CD4-positive, CD25-positive, alpha-beta regulatory T cell (primary cell): Measurements from ENCODE around the gene GGA2. TPM values are rescaled to one million over a fixed set of nuclear protein-coding genes. Genes with fewer than 3 reads are reported as not detected.
"Not testable (repeated sequence)": the region's sequence is repeated elsewhere in the genome, so short reads cannot be mapped to it uniquely, and the experiment has no call there.

Source experiments
- ATAC-seq, 2 donors: fragments of 150-1000 bp; cut with Tn5 transposase; one replicate each; pipeline ENCODE4 v1.10.0; 2021; ENCODE audit warnings: low read depth in 2 of 2, moderate number of reproducible peaks in 2 of 2, moderate library complexity in 1 of 2
- DNase-seq, 3 donors: peaks; one replicate each; pipeline versions ENCODE4 v3.0.0 to v3.0.0-alpha.2; 2012 to 2022; ENCODE audit warnings: mixed read lengths in 1 of 3
- H3K27ac ChIP-seq: one replicate; pipeline ENCODE4 v1.7.0; 2013; ENCODE audit warnings: mild to moderate bottlenecking, low read length; ENCODE audit not compliant: insufficient read depth, poor library complexity, severe bottlenecking
- H3K27me3 ChIP-seq: one replicate; pipeline ENCODE4 v1.7.0; 2013; ENCODE audit warnings: low read length; ENCODE audit not compliant: control insufficient read depth, insufficient read depth
- H3K36me3 ChIP-seq: one replicate; pipeline ENCODE4 v1.7.0; 2013; ENCODE audit warnings: mild to moderate bottlenecking, low read length, moderate library complexity; ENCODE audit not compliant: control insufficient read depth, insufficient read depth
- H3K4me1 ChIP-seq: 2 replicates; pipeline ENCODE4 v1.7.0; 2013; ENCODE audit warnings: mild to moderate bottlenecking, low read length; ENCODE audit not compliant: insufficient read depth, control insufficient read depth, poor library complexity, severe bottlenecking
- H3K4me3 ChIP-seq: one replicate; pipeline ENCODE4 v1.7.0; 2013; ENCODE audit warnings: low read depth, mild to moderate bottlenecking, low read length, moderate library complexity
- H3K9me3 ChIP-seq, 2 experiments: 1 replicate in 1 of 2; 2 replicates in 1 of 2; pipeline ENCODE4 v1.7.0; 2013; ENCODE audit warnings: low read length in 2 of 2, mild to moderate bottlenecking in 1 of 2, moderate library complexity in 1 of 2; ENCODE audit not compliant: control insufficient read depth in 2 of 2
- H3K27ac Mint-ChIP-seq, 3 donors: one replicate each; pipeline ENCODE4 v1.8.0; 2020 to 2022; ENCODE audit warnings: mild to moderate bottlenecking in 3 of 3, mixed read lengths in 3 of 3, moderate library complexity in 2 of 3
- H3K27me3 Mint-ChIP-seq: one replicate; pipeline ENCODE4 v1.8.0; 2022; ENCODE audit warnings: mild to moderate bottlenecking, mixed read lengths
- H3K36me3 Mint-ChIP-seq: one replicate; pipeline ENCODE4 v1.8.0; 2020; ENCODE audit warnings: mixed read lengths
- H3K4me1 Mint-ChIP-seq, 4 donors: one replicate each; pipeline ENCODE4 v1.8.0; 2020 to 2022; ENCODE audit warnings: mixed read lengths in 4 of 4, mild to moderate bottlenecking in 1 of 4
- H3K4me3 Mint-ChIP-seq, 4 donors: one replicate each; pipeline ENCODE4 v1.8.0; 2020 to 2022; ENCODE audit warnings: mild to moderate bottlenecking in 4 of 4, mixed read lengths in 4 of 4, moderate library complexity in 3 of 4
- H3K9me3 Mint-ChIP-seq, 7 donors: one replicate each; pipeline ENCODE4 v1.8.0; 2020 to 2022; ENCODE audit warnings: mixed read lengths in 7 of 7, mild to moderate bottlenecking in 3 of 7, moderate library complexity in 2 of 7
- polyA plus RNA-seq, 4 donors: library from polyadenylated mRNA; unstranded; fragments of 300-500 nt; fragmentation: Illumina TruSeq; gene quantifications; one replicate each; pipeline ENCODE4 v1.2.3, GENCODE V29; 2021
- total RNA-seq: library from RNA; stranded (reverse); gene quantifications from one replicate; pipeline ENCODE4 v1.2.3, GENCODE V29; 2022

Gene GGA2
- total and polyA plus RNA-seq, 5 donors from 2014 or later = 46.5 to 109 (median 49.7) TPM

GRCh38 chr16:23462994-23463393, 47.3 kb downstream of the GGA2 start:
- not testable (repeated sequence) for H3K9me3 ChIP-seq, H3K27ac Mint-ChIP-seq, H3K4me3 Mint-ChIP-seq, ATAC-seq, H3K27me3 Mint-ChIP-seq, H3K27me3 ChIP-seq, H3K4me1 ChIP-seq, DNase-seq, H3K27ac ChIP-seq, H3K9me3 Mint-ChIP-seq, H3K4me3 ChIP-seq, H3K4me1 Mint-ChIP-seq
- H3K36me3 Mint-ChIP-seq = peaks cover 21% of the 10 kb centered on the region
- H3K36me3 ChIP-seq = peaks cover 22% of the 10 kb centered on the region

- ATAC-seq (no peak), DNase-seq (no peak)
- H3K27me3 ChIP-seq = no peaks in the 10 kb centered on the region
- peak overlapping the region; percentile 60 to 94 (median 90) for H3K27ac Mint-ChIP-seq
- no peaks in the 10 kb centered on the region for H3K9me3 ChIP-seq
- peaks cover 23% of the 10 kb centered on the region for H3K4me1 ChIP-seq
- peak overlapping the region; percentile 94 to 99 (median 98) for H3K4me3 Mint-ChIP-seq
- H3K9me3 Mint-ChIP-seq = no peaks in the 10 kb centered on the region
- no peaks in the 10 kb centered on the region for H3K36me3 ChIP-seq
- H3K4me1 Mint-ChIP-seq = peaks cover 14 to 38% (median 25%) of the 10 kb centered on the region in 4 donors
- no peak overlapping the region for H3K27ac ChIP-seq
- H3K4me3 ChIP-seq = peak overlapping the region; percentile 87
- H3K36me3 Mint-ChIP-seq = peaks cover 5% of the 10 kb centered on the region
- H3K27me3 Mint-ChIP-seq = no peaks in the 10 kb centered on the region
Measured at GRCh38 chr16:23453338-23454052, 56.8 kb downstream of the GGA2 start.

GRCh38 chr16:23452572-23453337, 57.5 kb downstream of the GGA2 start, which contains the start of gene COG7:
Gene COG7 (minus strand): TSS chr16:23453189. CDS start chr16:23452994, 195 bp downstream.
- peaks cover 18 to 45% (median 31%) of the 10 kb centered on the region in 4 donors for H3K4me1 Mint-ChIP-seq
- no peaks in the 10 kb centered on the region for H3K36me3 ChIP-seq
- peaks cover 9% of the 10 kb centered on the region for H3K36me3 Mint-ChIP-seq
- H3K4me1 ChIP-seq = peaks cover 23% of the 10 kb centered on the region
- H3K27ac Mint-ChIP-seq = peak within 1 kb of the TSS; percentile 90 to 97 (median 94)
- no peaks in the 10 kb centered on the region for H3K27me3 ChIP-seq
- H3K9me3 ChIP-seq = no peaks in the 10 kb centered on the region
- peak within 1 kb of the TSS; percentile 94 to 99 (median 98) for H3K4me3 Mint-ChIP-seq
- no peaks in the 10 kb centered on the region for H3K27me3 Mint-ChIP-seq
- DNase-seq (peak; percentile 73 to 89 (median 85)), ATAC-seq (peak; percentile 86 to 88)
- H3K27ac ChIP-seq = no peak within 1 kb of the TSS
- H3K4me3 ChIP-seq = peak within 1 kb of the TSS; percentile 87
- no peaks in the 10 kb centered on the region for H3K9me3 Mint-ChIP-seq

GRCh38 chr16:23452221-23452571, 58.1 kb downstream of the GGA2 start:
- Mint-ChIP-seq H3K36me3 (peaks cover 9% of the 10 kb centered on the region), H3K9me3 (no peaks in the 10 kb centered on the region), H3K27ac (peak overlapping the region; percentile 90 to 97 (median 94)), H3K4me3 (peak overlapping the region; percentile 94 to 99 (median 98)), H3K27me3 (no peaks in the 10 kb centered on the region), H3K4me1 (peaks cover 18 to 45% (median 31%) of the 10 kb centered on the region in 4 donors)
- Histone ChIP-seq H3K4me1 (peaks cover 23% of the 10 kb centered on the region), H3K9me3 (no peaks in the 10 kb centered on the region), H3K27me3 (no peaks in the 10 kb centered on the region), H3K36me3 (no peaks in the 10 kb centered on the region), H3K4me3 (peak overlapping the region; percentile 87), H3K27ac (no peak overlapping the region)
- DNase-seq (no peak), ATAC-seq (no peak)

GRCh38 chr16:23448392-23448791, 61.9 kb downstream of the GGA2 start:
- Mint-ChIP-seq H3K4me1 (peaks cover 18 to 47% (median 36%) of the 10 kb centered on the region in 4 donors), H3K27me3 (no peaks in the 10 kb centered on the region), H3K36me3 (peaks cover 12% of the 10 kb centered on the region), H3K27ac (peak overlapping the region in 2 of 3 donors; percentile 10 to 51), H3K4me3 (no peak overlapping the region), H3K9me3 (no peaks in the 10 kb centered on the region)
- H3K27me3 ChIP-seq = no peaks in the 10 kb centered on the region
- H3K4me3 ChIP-seq = no peak overlapping the region
- peaks cover 20% of the 10 kb centered on the region for H3K4me1 ChIP-seq
- H3K36me3 ChIP-seq = peaks cover 26% of the 10 kb centered on the region
- no peak for ATAC-seq
- no peaks in the 10 kb centered on the region for H3K9me3 ChIP-seq
- no peak for DNase-seq
- no peak overlapping the region for H3K27ac ChIP-seq

- H3K27ac Mint-ChIP-seq, H3K4me1 ChIP-seq, H3K27ac ChIP-seq, H3K27me3 Mint-ChIP-seq, DNase-seq, H3K4me3 ChIP-seq, H3K9me3 ChIP-seq, H3K27me3 ChIP-seq, ATAC-seq, H3K9me3 Mint-ChIP-seq, H3K4me3 Mint-ChIP-seq: not testable (repeated sequence)
- H3K36me3 ChIP-seq = peaks cover 51% of the 10 kb centered on the region
- Mint-ChIP-seq H3K4me1 (peaks cover 0 to 13% (median 9%) of the 10 kb centered on the region in 4 donors), H3K36me3 (peaks cover 34% of the 10 kb centered on the region)
Measured at GRCh38 chr16:23437542-23437941, 72.8 kb downstream of the GGA2 start.

GRCh38 chr16:23436951-23437350, 73.3 kb downstream of the GGA2 start:
- ATAC-seq = no peak
- H3K4me3 Mint-ChIP-seq = no peak overlapping the region
- peaks cover 34% of the 10 kb centered on the region for H3K36me3 Mint-ChIP-seq

More at GRCh38 chr16:23436951-23437350, 73.3 kb downstream of the GGA2 start:
- Histone ChIP-seq H3K36me3 (peaks cover 51% of the 10 kb centered on the region), H3K27ac (no peak overlapping the region), H3K4me1 (no peaks in the 10 kb centered on the region), H3K27me3 (no peaks in the 10 kb centered on the region), H3K9me3 (no peaks in the 10 kb centered on the region), H3K4me3 (no peak overlapping the region)
- Mint-ChIP-seq H3K9me3 (no peaks in the 10 kb centered on the region), H3K4me1 (peaks cover 0 to 13% (median 9%) of the 10 kb centered on the region in 4 donors), H3K27me3 (no peaks in the 10 kb centered on the region), H3K27ac (no peak overlapping the region)
- no peak for DNase-seq
